GM23338 (cell line): ENCODE results near the gene OR1E2.

Source experiments
- CREB1 ChIP-seq: fragments of 250-450 bp; sonication (Bioruptor Pico); IDR thresholded peaks from 2 replicates; pipeline ENCODE4 v1.5.0; 2020; ENCODE audit warnings: low read depth, mild to moderate bottlenecking, moderate library complexity
- CTCF ChIP-seq, 2 experiments: fragments of 200-600 bp in 1 of 2; sonication (generic) in 1 of 2; conservative IDR thresholded peaks; 2 replicates each; pipeline versions ENCODE4 v1.5.1 to v1.6.1; 2016 to 2017; ENCODE audit warnings: antibody characterized with exemption in 2 of 2, low read depth in 2 of 2, mild to moderate bottlenecking in 2 of 2, moderate library complexity in 1 of 2
- EZH2 ChIP-seq: fragments of 200-600 bp; sonication (generic); IDR thresholded peaks from one replicate; pipeline ENCODE4 v1.8.0; 2017; ENCODE audit warnings: antibody characterized with exemption, mild to moderate bottlenecking, low read depth; ENCODE audit not compliant: unreplicated experiment
- EZH2phosphoT487 ChIP-seq: fragments of 200-600 bp; sonication (generic); IDR thresholded peaks from one replicate; pipeline ENCODE4 v1.8.1; 2018; ENCODE audit warnings: antibody characterized with exemption; ENCODE audit not compliant: unreplicated experiment
- POLR2AphosphoS5 ChIP-seq: IDR thresholded peaks from 2 replicates; pipeline ENCODE4 v1.6.1; 2016; ENCODE audit warnings: antibody characterized with exemption, low read depth
- REST ChIP-seq: IDR thresholded peaks from one replicate; pipeline ENCODE4 v1.6.1; 2018; ENCODE audit warnings: antibody characterized with exemption; ENCODE audit not compliant: unreplicated experiment
- STAT1 ChIP-seq: IDR thresholded peaks from one replicate; pipeline ENCODE4 v1.6.1; 2016; ENCODE audit warnings: antibody characterized with exemption; ENCODE audit not compliant: unreplicated experiment
- ZNF331 ChIP-seq: fragments of 250-450 bp; sonication (Bioruptor Pico); IDR thresholded peaks from 2 replicates; pipeline ENCODE4 v1.5.0; 2020; ENCODE audit warnings: low read depth, mild to moderate bottlenecking, moderate library complexity

GRCh38 chr17:3411070-3411469 lies 22.6 kb downstream of the OR1E2 start, which contains the start of gene OR3A3:
- no peak for TF ChIP-seq CTCF (conservative IDR thresholded peaks at IDR 0.05; ENCODE audit: low read depth in 2 of 2)
- TF ChIP-seq CREB1, result no peak
- no peak for TF ChIP-seq EZH2phosphoT487
- no peak for TF ChIP-seq EZH2
- no peak for TF ChIP-seq REST
- no peak for TF ChIP-seq POLR2AphosphoS5
- TF ChIP-seq ZNF331, result no peak
- no peak for TF ChIP-seq STAT1
